Activated T-cell treated with anti-CD3 and anti-CD28 coated beads, Interleukin-2, amount 50 U/mL, for 72 hours (primary cell): Measurements from ENCODE around the gene RNASE7. TPM values are rescaled to one million over a fixed set of nuclear protein-coding genes. Genes with fewer than 3 reads are reported as not detected.
A peak's percentile ranks its signal among the peaks of the same experiment; 100 is the strongest.

ENCODE experiments used
- ATAC-seq, 2 donors: fragments of 150-1000 bp; cut with Tn5 transposase; replicated peaks in 1 of 2; 2 replicates each; pipeline ENCODE4 v1.10.0; 2021; ENCODE audit warnings: moderate library complexity in 2 of 2, mild to moderate bottlenecking in 1 of 2
- DNase-seq, 2 donors: peaks; one replicate each; pipeline ENCODE4 v3.0.0; 2021 to 2022; ENCODE audit warnings: mixed read lengths in 1 of 2
- H3K27ac Mint-ChIP-seq: one replicate; pipeline ENCODE4 v1.8.0; 2022; ENCODE audit warnings: mild to moderate bottlenecking, moderate library complexity, mixed read lengths
- H3K27me3 Mint-ChIP-seq: one replicate; pipeline ENCODE4 v1.8.0; 2022; ENCODE audit warnings: low read depth, mixed read lengths
- H3K36me3 Mint-ChIP-seq, 2 donors: one replicate each; pipeline ENCODE4 v1.8.0; 2022; ENCODE audit warnings: mixed read lengths in 2 of 2, mild to moderate bottlenecking in 1 of 2; ENCODE audit not compliant: insufficient read depth in 2 of 2
- H3K4me1 Mint-ChIP-seq: one replicate; pipeline ENCODE4 v1.8.0; 2022; ENCODE audit warnings: low read depth, mixed read lengths
- H3K4me3 Mint-ChIP-seq, 2 donors: one replicate each; pipeline ENCODE4 v1.8.0; 2022; ENCODE audit warnings: mild to moderate bottlenecking in 2 of 2, mixed read lengths in 2 of 2, moderate library complexity in 2 of 2
- H3K9me3 Mint-ChIP-seq, 2 donors: one replicate each; pipeline ENCODE4 v1.8.0; 2022; ENCODE audit warnings: mixed read lengths in 2 of 2
- total RNA-seq, 2 donors: library from RNA; stranded (reverse); gene quantifications; one replicate each; pipeline ENCODE4 v1.2.3, GENCODE V29; 2022

RNASE7 gene
- total RNA-seq, 2 donors from 2014 or later: not detected

- Mint-ChIP-seq H3K4me3 (no peak overlapping the region), H3K36me3 (no peaks in the 10 kb centered on the region), H3K4me1 (peaks cover 16% of the 10 kb centered on the region), H3K9me3 (no peaks in the 10 kb centered on the region), H3K27ac (no peak overlapping the region), H3K27me3 (peaks cover 6% of the 10 kb centered on the region)
- no peak for DNase-seq
- ATAC-seq: no peak
Observed at GRCh38 chr14:21083565-21084325, 41.6 kb downstream of the RNASE7 start.

GRCh38 chr14:21084396-21084795 is 42.2 kb downstream of the RNASE7 start:
- DNase-seq: no peak
- no peak for ATAC-seq
- Mint-ChIP-seq H3K9me3 (no peaks in the 10 kb centered on the region), H3K4me3 (no peak overlapping the region), H3K27me3 (peaks cover 6% of the 10 kb centered on the region), H3K36me3 (no peaks in the 10 kb centered on the region), H3K4me1 (peaks cover 16% of the 10 kb centered on the region), H3K27ac (no peak overlapping the region)

GRCh38 chr14:21084998-21085853 is 43.1 kb downstream of the RNASE7 start:
- DNase-seq (no peak), ATAC-seq (no peak)
- Mint-ChIP-seq H3K27me3 (peaks cover 3% of the 10 kb centered on the region), H3K36me3 (no peaks in the 10 kb centered on the region), H3K9me3 (no peaks in the 10 kb centered on the region), H3K27ac (no peak overlapping the region), H3K4me1 (peaks cover 16% of the 10 kb centered on the region), H3K4me3 (no peak overlapping the region)

GRCh38 chr14:21086908-21087293 is 44.7 kb downstream of the RNASE7 start:
- Mint-ChIP-seq H3K36me3 (no peaks in the 10 kb centered on the region), H3K4me3 (no peak overlapping the region), H3K27me3 (no peaks in the 10 kb centered on the region), H3K4me1 (peaks cover 16% of the 10 kb centered on the region), H3K27ac (peak overlapping the region; percentile 59), H3K9me3 (no peaks in the 10 kb centered on the region)
- ATAC-seq (no peak), DNase-seq (no peak)

GRCh38 chr14:21087294-21088091 is 45.3 kb downstream of the RNASE7 start:
- Mint-ChIP-seq H3K27ac (peak overlapping the region; percentile 39), H3K9me3 (no peaks in the 10 kb centered on the region), H3K4me1 (peaks cover 17% of the 10 kb centered on the region), H3K4me3 (no peak overlapping the region), H3K27me3 (no peaks in the 10 kb centered on the region), H3K36me3 (no peaks in the 10 kb centered on the region)
- ATAC-seq: peak; percentile 76
- peak in 1 of 2 donors; percentile 32 for DNase-seq

- peaks cover 27% of the 10 kb centered on the region for H3K4me1 Mint-ChIP-seq
- ATAC-seq (no peak), DNase-seq (no peak)
- no peaks in the 10 kb centered on the region for H3K36me3 Mint-ChIP-seq
- no peaks in the 10 kb centered on the region for H3K27me3 Mint-ChIP-seq
- H3K9me3 Mint-ChIP-seq: no peaks in the 10 kb centered on the region
- no peak overlapping the region for H3K4me3 Mint-ChIP-seq
- H3K27ac Mint-ChIP-seq: no peak overlapping the region
Observed at GRCh38 chr14:21088687-21089086, 46.5 kb downstream of the RNASE7 start.

- Mint-ChIP-seq H3K27ac (no peak overlapping the region), H3K4me1 (peaks cover 27% of the 10 kb centered on the region), H3K36me3 (no peaks in the 10 kb centered on the region), H3K4me3 (no peak overlapping the region), H3K27me3 (no peaks in the 10 kb centered on the region), H3K9me3 (no peaks in the 10 kb centered on the region)
- DNase-seq (no peak), ATAC-seq (no peak)
Observed at GRCh38 chr14:21089271-21089670, 47.1 kb downstream of the RNASE7 start.

- Mint-ChIP-seq H3K4me3 (no peak overlapping the region), H3K27ac (no peak overlapping the region), H3K36me3 (no peaks in the 10 kb centered on the region), H3K27me3 (no peaks in the 10 kb centered on the region), H3K4me1 (peaks cover 27% of the 10 kb centered on the region), H3K9me3 (no peaks in the 10 kb centered on the region)
- DNase-seq: no peak
- no peak for ATAC-seq
Observed at GRCh38 chr14:21089877-21090193, 47.7 kb downstream of the RNASE7 start.

GRCh38 chr14:21090194-21090939 is 48.2 kb downstream of the RNASE7 start:
- DNase-seq (peak in 1 of 2 donors; percentile 53), ATAC-seq (no peak)
- Mint-ChIP-seq H3K27me3 (no peaks in the 10 kb centered on the region), H3K4me1 (peaks cover 27% of the 10 kb centered on the region), H3K36me3 (no peaks in the 10 kb centered on the region), H3K9me3 (no peaks in the 10 kb centered on the region), H3K4me3 (no peak overlapping the region), H3K27ac (no peak overlapping the region)

GRCh38 chr14:21090940-21091663 is 48.9 kb downstream of the RNASE7 start:
- no peak for DNase-seq
- Mint-ChIP-seq H3K4me1 (peaks cover 27% of the 10 kb centered on the region), H3K9me3 (no peaks in the 10 kb centered on the region), H3K27ac (no peak overlapping the region), H3K4me3 (no peak overlapping the region), H3K27me3 (no peaks in the 10 kb centered on the region), H3K36me3 (no peaks in the 10 kb centered on the region)
- ATAC-seq: no peak

GRCh38 chr14:21091821-21092272 is 49.7 kb downstream of the RNASE7 start:
- Mint-ChIP-seq H3K9me3 (no peaks in the 10 kb centered on the region), H3K36me3 (no peaks in the 10 kb centered on the region), H3K4me3 (no peak overlapping the region), H3K27me3 (no peaks in the 10 kb centered on the region), H3K4me1 (peaks cover 23% of the 10 kb centered on the region), H3K27ac (no peak overlapping the region)
- ATAC-seq: no peak
- no peak for DNase-seq
